Panc1 (cell line): ENCODE measurements around the gene SUGCT. TPM values are rescaled to one million over a fixed set of nuclear protein-coding genes. Genes with fewer than 3 reads are reported as not detected.

Experiments used
- ATAC-seq: fragments of 200-7000 bp; cut with Tn5 transposase; 2 replicates; pipeline ENCODE4 v1.9.1; 2020; ENCODE audit warnings: mild to moderate bottlenecking, moderate library complexity
- BruUV-seq: library from RNA; stranded (reverse); fragments of 400-500 nt; replicated peaks from 2 replicates; lab custom pipeline; 2021; lab: Mats Ljungman, UMichigan
- CTCF ChIA-PET: fragments of 300-600 bp; sonication (Branson Sonifier 250); formaldehyde crosslinking; loops from one replicate; lab custom pipeline; 2022; ENCODE audit warnings: antibody characterized with exemption; lab: Charles Lee
- POLR2A ChIA-PET: fragments of 300-600 bp; sonication (Branson Sonifier 250); formaldehyde crosslinking; loops from one replicate; lab custom pipeline; 2022; ENCODE audit warnings: antibody characterized with exemption; lab: Charles Lee
- DNase-seq: peaks from one replicate; pipeline ENCODE4 v3.0.0-alpha.2; 2010; ENCODE audit warnings: low read depth, low spot score
- H3K27ac ChIP-seq: 2 replicates; pipeline ENCODE4 v1.5.1; 2011; ENCODE audit warnings: mild to moderate bottlenecking, low read length, inconsistent platforms
- H3K27me3 ChIP-seq: fragments of 200-500 bp; sonication (Bioruptor generic); 2 replicates; pipeline ENCODE4 v1.6.0; 2014; ENCODE audit warnings: low read length, inconsistent platforms; ENCODE audit not compliant: control insufficient read depth, insufficient read depth
- H3K36me3 ChIP-seq: fragments of 200-500 bp; sonication (Bioruptor generic); 2 replicates; pipeline ENCODE4 v1.5.1; 2014; ENCODE audit warnings: inconsistent platforms, mild to moderate bottlenecking, low read length, moderate library complexity; ENCODE audit not compliant: control insufficient read depth, insufficient read depth
- H3K4me1 ChIP-seq: 2 replicates; pipeline ENCODE4 v1.5.1; 2011; ENCODE audit warnings: inconsistent platforms, mild to moderate bottlenecking, low read length, moderate library complexity; ENCODE audit not compliant: control insufficient read depth, insufficient read depth
- H3K4me3 ChIP-seq, 2 experiments: 2 replicates each; pipeline ENCODE4 v1.5.1; 2011 to 2012; ENCODE audit warnings: low read depth in 2 of 2, low read length in 2 of 2, mild to moderate bottlenecking in 2 of 2, inconsistent platforms in 1 of 2, moderate library complexity in 1 of 2
- H3K9me3 ChIP-seq: fragments of 200-500 bp; sonication (Bioruptor generic); 2 replicates; pipeline ENCODE4 v1.5.1; 2014; ENCODE audit warnings: low read depth, mild to moderate bottlenecking, inconsistent platforms, low read length, moderate library complexity; ENCODE audit not compliant: control insufficient read depth, insufficient read depth
- CTCF ChIP-seq: fragments of 450-650 bp; IDR thresholded peaks from 2 replicates; pipeline ENCODE4 v1.5.1; 2017; ENCODE audit warnings: mild to moderate bottlenecking
- POLR2AphosphoS5 ChIP-seq: IDR thresholded peaks from 2 replicates; pipeline ENCODE4 v1.6.1; 2012; ENCODE audit warnings: mild to moderate bottlenecking, low read depth, low read length, moderate library complexity
- REST ChIP-seq, 2 experiments: IDR thresholded peaks; 2 replicates each; pipeline ENCODE4 v1.6.1; 2011 to 2012; ENCODE audit warnings: low read depth in 2 of 2, control low read depth in 1 of 2, low read length in 1 of 2, mild to moderate bottlenecking in 1 of 2, moderate library complexity in 1 of 2; ENCODE audit not compliant: insufficient read depth in 1 of 2
- SIN3A ChIP-seq: IDR thresholded peaks from 2 replicates; pipeline ENCODE4 v1.6.1; 2012; ENCODE audit warnings: low read depth, mild to moderate bottlenecking, low read length, moderate library complexity, borderline replicate concordance; ENCODE audit not compliant: insufficient read depth
- TCF7L2 ChIP-seq: IDR thresholded peaks from 2 replicates; pipeline ENCODE4 v1.6.1; 2011; ENCODE audit warnings: mild to moderate bottlenecking, low read depth, low read length, inconsistent platforms
- in situ Hi-C: cut with HindIII; loops from 2 replicates; pipeline ENCODE4 v1.10.0; 2016; ENCODE audit warnings: low sequenced_read_pairs, low pct_unique_long_range_greater_than_20kb
- intact Hi-C: fragments of 100-400 bp; cut with micrococcal nuclease; formaldehyde crosslinking; loops from one replicate; pipeline ENCODE4 v1.10.0; 2022; ENCODE audit not compliant: unreplicated experiment
- total RNA-seq: library from RNA; stranded (reverse); gene quantifications from one replicate; pipeline ENCODE4 v1.2.1, GENCODE V29; 2021; ENCODE audit not compliant: unreplicated experiment

SUGCT gene
- total RNA-seq, 1 experiment from 2014 or later = 3.1 TPM

GRCh38 chr7:40425696-40426095 lies 290.9 kb downstream of the SUGCT start:
- no peak for TF ChIP-seq TCF7L2
- TF ChIP-seq CTCF = no peak
- no peak for TF ChIP-seq SIN3A
- TF ChIP-seq POLR2AphosphoS5 = no peak
- TF ChIP-seq REST (IDR thresholded peaks at IDR 0.05; ENCODE audit: insufficient read depth in 1 of 2, low read depth in 2 of 2, low read length in 1 of 2) = no peak
- no peak overlapping the region for H3K27ac ChIP-seq
- in situ Hi-C loops = no loop called here
- ChIA-PET CTCF (no interaction called here), POLR2A (no interaction called here)
- H3K36me3 ChIP-seq = no peaks in the 10 kb centered on the region
- intact Hi-C loops = no loop called here
- no peaks in the 10 kb centered on the region for H3K27me3 ChIP-seq
- H3K4me1 ChIP-seq = no peaks in the 10 kb centered on the region
- no peak overlapping the region for H3K4me3 ChIP-seq
- H3K9me3 ChIP-seq = no peaks in the 10 kb centered on the region
- ATAC-seq (no peak), DNase-seq (no peak)
- no TSS peak for BruUV-seq

GRCh38 chr7:40428421-40428820 lies 293.6 kb downstream of the SUGCT start:
- no peak overlapping the region for H3K27ac ChIP-seq
- H3K4me3 ChIP-seq = no peak overlapping the region
- in situ Hi-C loops = no loop called here
- ATAC-seq (no peak), DNase-seq (no peak)
- BruUV-seq = no TSS peak
- H3K4me1 ChIP-seq = no peaks in the 10 kb centered on the region
- H3K36me3 ChIP-seq = no peaks in the 10 kb centered on the region
- POLR2A ChIA-PET = no interaction called here
- H3K27me3 ChIP-seq = no peaks in the 10 kb centered on the region
- intact Hi-C loops = no loop called here
- CTCF ChIA-PET = no interaction called here
- H3K9me3 ChIP-seq = no peaks in the 10 kb centered on the region
- TF ChIP-seq TCF7L2 = no peak
- no peak for TF ChIP-seq POLR2AphosphoS5
- TF ChIP-seq CTCF = no peak
- no peak for TF ChIP-seq SIN3A
- TF ChIP-seq REST (IDR thresholded peaks at IDR 0.05; ENCODE audit: insufficient read depth in 1 of 2, low read depth in 2 of 2, low read length in 1 of 2) = no peak
